HCT116 (cell line): ENCODE data around the gene EFNB2. TPM values are rescaled to one million over a fixed set of nuclear protein-coding genes. Genes with fewer than 3 reads are reported as not detected.

ENCODE experiments used
- ATAC-seq: fragments of 200-7000 bp; cut with Tn5 transposase; 2 replicates; pipeline ENCODE4 v1.9.1; 2020; ENCODE audit warnings: mild to moderate bottlenecking, moderate library complexity
- BruUV-seq: library from RNA; stranded (reverse); fragments of 400-500 nt; replicated peaks from 2 replicates; lab custom pipeline; 2021; lab: Mats Ljungman, UMichigan
- CTCF ChIA-PET: fragments of 300-600 bp; sonication (Branson Sonifier 250); formaldehyde crosslinking; loops from one replicate; lab custom pipeline; 2021; ENCODE audit warnings: antibody characterized with exemption; lab: Charles Lee
- POLR2A ChIA-PET: fragments of 300-600, 350-600 bp; sonication (Branson Sonifier 250); formaldehyde crosslinking; loops from one replicate; lab custom pipeline; 2021; ENCODE audit warnings: antibody characterized with exemption; lab: Charles Lee
- RAD21 ChIA-PET, 2 experiments: fragments of 300-600 bp; sonication (Branson Sonifier 250); formaldehyde crosslinking; loops; one replicate each; lab custom pipeline; 2023; ENCODE audit warnings: low total read pairs in 2 of 2; ENCODE audit not compliant: uncharacterized antibody in 2 of 2, unreplicated experiment in 2 of 2, low non-redundant PET in 1 of 2; lab: Charles Lee
- DNase-seq: peaks from one replicate; pipeline ENCODE4 v3.0.0-alpha.2; 2010; ENCODE audit warnings: low read depth, low spot score
- H2AFZ ChIP-seq: fragments of 200-600 bp; shearing (Covaris generic), sonication (generic); 2 replicates; pipeline ENCODE4 v1.6.1; 2017; ENCODE audit warnings: low read depth, mixed run types, mixed read lengths, antibody characterized with exemption, low read length; ENCODE audit not compliant: poor library complexity, severe bottlenecking
- H3K27ac ChIP-seq: 2 replicates; pipeline ENCODE4 v1.5.1; 2012; ENCODE audit warnings: low read depth, low read length
- H3K27me3 ChIP-seq: fragments of 200-600 bp; sonication (generic); 2 replicates; pipeline ENCODE4 v1.6.1; 2016; ENCODE audit warnings: mixed run types, low read length, mixed read lengths; ENCODE audit not compliant: insufficient read depth
- H3K36me3 ChIP-seq, 2 experiments: fragments of 200-500 bp in 1 of 2; fragments of 200-600 bp in 1 of 2; sonication (Bioruptor generic) in 1 of 2; sonication (generic) in 1 of 2; 2 replicates each; pipeline versions ENCODE4 v1.5.1 to v1.6.1; 2014 to 2016; ENCODE audit warnings: low read length in 2 of 2, inconsistent platforms in 1 of 2, mixed read lengths in 1 of 2, mixed run types in 1 of 2; ENCODE audit not compliant: insufficient read depth in 2 of 2, control insufficient read depth in 1 of 2
- H3K4me1 ChIP-seq, 2 experiments: fragments of 200-600 bp in 1 of 2; sonication (generic) in 1 of 2; 2 replicates each; pipeline versions ENCODE4 v1.5.1 to v1.6.1; 2012 to 2017; ENCODE audit warnings: low read length in 2 of 2, inconsistent platforms in 1 of 2, mild to moderate bottlenecking in 1 of 2, mixed read lengths in 1 of 2, mixed run types in 1 of 2, moderate library complexity in 1 of 2; ENCODE audit not compliant: insufficient read depth in 2 of 2, control insufficient read depth in 1 of 2
- H3K4me2 ChIP-seq: fragments of 200-600 bp; sonication (generic); 2 replicates; pipeline ENCODE4 v1.6.1; 2017; ENCODE audit warnings: mixed run types, low read length, mixed read lengths
- H3K4me3 ChIP-seq, 2 experiments: fragments of 200-600 bp in 1 of 2; sonication (generic) in 1 of 2; replicated peaks in 1 of 2; 2 replicates each; pipeline ENCODE4 v1.5.1; 2011 to 2016; ENCODE audit warnings: low read length in 2 of 2, control low read depth in 1 of 2, low read depth in 1 of 2, mild to moderate bottlenecking in 1 of 2, mixed read lengths in 1 of 2, mixed run types in 1 of 2
- H3K79me2 ChIP-seq: fragments of 200-600 bp; sonication (generic); 2 replicates; pipeline ENCODE4 v1.6.1; 2017; ENCODE audit warnings: mild to moderate bottlenecking, mixed run types, low read length, moderate library complexity, mixed read lengths; ENCODE audit not compliant: insufficient read depth
- H3K9ac ChIP-seq: fragments of 200-600 bp; sonication (generic); 2 replicates; pipeline ENCODE4 v1.6.1; 2016; ENCODE audit warnings: low read length, mixed read lengths
- H3K9me2 ChIP-seq: fragments of 200-600 bp; sonication (generic), shearing (Covaris generic); 2 replicates; pipeline ENCODE4 v1.6.1; 2017; ENCODE audit warnings: mixed run types, mild to moderate bottlenecking, moderate library complexity; ENCODE audit not compliant: insufficient read depth
- H3K9me3 ChIP-seq, 2 experiments: fragments of 200-500 bp in 1 of 2; fragments of 200-600 bp in 1 of 2; sonication (Bioruptor generic) in 1 of 2; sonication (generic) in 1 of 2; 2 replicates each; pipeline ENCODE4 v1.6.1; 2014 to 2017; ENCODE audit warnings: low read length in 2 of 2, mixed read lengths in 2 of 2, inconsistent platforms in 1 of 2, low read depth in 1 of 2, mild to moderate bottlenecking in 1 of 2, mixed run types in 1 of 2, moderate library complexity in 1 of 2; ENCODE audit not compliant: control insufficient read depth in 1 of 2, insufficient read depth in 1 of 2
- H4K20me1 ChIP-seq: fragments of 200-600 bp; sonication (generic), shearing (Covaris generic); 2 replicates; pipeline ENCODE4 v1.6.1; 2017; ENCODE audit warnings: mixed run types, mild to moderate bottlenecking, moderate library complexity; ENCODE audit not compliant: insufficient read depth
- ELF1 ChIP-seq: IDR thresholded peaks from 2 replicates; pipeline ENCODE4 v1.6.1; 2012; ENCODE audit warnings: low read depth, borderline replicate concordance
- TCF7L2 ChIP-seq: IDR thresholded peaks from 2 replicates; pipeline ENCODE4 v1.7.0; 2011; ENCODE audit warnings: borderline replicate concordance, inconsistent platforms; ENCODE audit not compliant: insufficient read depth, insufficient read length; ENCODE audit errors: extremely low read depth
- ZFX ChIP-seq: fragments of 450-650 bp; IDR thresholded peaks from 2 replicates; pipeline ENCODE4 v1.6.1; 2017
- intact Hi-C: fragments of 100-400 bp; cut with micrococcal nuclease; formaldehyde crosslinking; loops from 2 replicates; pipeline ENCODE4 v1.10.0; 2022
- total RNA-seq: library from RNA; stranded (reverse); gene quantifications from one replicate; pipeline ENCODE4 v1.2.1, GENCODE V29; 2021; ENCODE audit not compliant: unreplicated experiment
- TF ChIP-seq, protein P1 (sequence below): IDR thresholded peaks from 2 replicates; pipeline ENCODE4 v1.6.1; 2012; ENCODE audit warnings: low read depth
- TF ChIP-seq, protein P2 (sequence below): IDR thresholded peaks from 2 replicates; pipeline ENCODE4 v1.6.1; 2012

The EFNB2 gene
- total RNA-seq, 1 experiment from 2014 or later, result 30.9 TPM

DNA sequence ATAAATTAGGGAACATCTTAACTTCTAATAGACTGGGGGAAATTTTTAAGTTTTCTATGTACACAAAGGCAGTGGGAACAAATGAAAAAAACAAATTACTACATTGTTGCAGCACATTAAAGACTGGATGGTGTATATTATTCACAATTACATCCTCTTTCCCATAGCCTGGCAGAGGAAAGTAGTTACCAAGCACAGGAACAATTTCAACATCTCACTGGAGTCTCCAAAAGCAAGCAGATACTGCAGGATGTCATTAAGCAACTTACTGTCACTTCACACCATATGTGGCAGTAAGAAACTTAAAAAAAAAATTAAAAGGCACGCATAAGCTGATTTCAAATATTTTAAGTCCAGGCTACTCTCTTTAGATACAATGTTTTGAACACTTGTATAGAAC is 6.4 kb upstream of the EFNB2 start:
- CTCF ChIA-PET, result no interaction called here
- Histone ChIP-seq H3K9me2 (no peaks in the 10 kb centered on the region), H3K4me2 (no peak overlapping the region), H4K20me1 (peaks cover 46% of the 10 kb centered on the region), H3K27ac (no peak overlapping the region), H3K9ac (no peak overlapping the region), H3K36me3 (peaks cover 7 to 37% of the 10 kb centered on the region in 2 experiments; a peak in 3 of 4 replicates), H2AFZ (no peak overlapping the region), H3K27me3 (no peaks in the 10 kb centered on the region), H3K79me2 (peaks cover 62% of the 10 kb centered on the region), H3K4me3 (no peak overlapping the region), H3K4me1 (no peaks in the 10 kb centered on the region), H3K9me3 (no peaks in the 10 kb centered on the region)
- DNase-seq (no peak), ATAC-seq (no peak)
- POLR2A ChIA-PET, result no interaction called here
- intact Hi-C loops, result no loop called here
- RAD21 ChIA-PET, result interaction anchor here in 1 of 2 experiments (0.6 kb wide), 1 partner anchor 69 kb away, joined by 3 read pairs; no protein-coding TSS in a partner anchor
- BruUV-seq, result no TSS peak
- TF ChIP-seq, protein P1, sequence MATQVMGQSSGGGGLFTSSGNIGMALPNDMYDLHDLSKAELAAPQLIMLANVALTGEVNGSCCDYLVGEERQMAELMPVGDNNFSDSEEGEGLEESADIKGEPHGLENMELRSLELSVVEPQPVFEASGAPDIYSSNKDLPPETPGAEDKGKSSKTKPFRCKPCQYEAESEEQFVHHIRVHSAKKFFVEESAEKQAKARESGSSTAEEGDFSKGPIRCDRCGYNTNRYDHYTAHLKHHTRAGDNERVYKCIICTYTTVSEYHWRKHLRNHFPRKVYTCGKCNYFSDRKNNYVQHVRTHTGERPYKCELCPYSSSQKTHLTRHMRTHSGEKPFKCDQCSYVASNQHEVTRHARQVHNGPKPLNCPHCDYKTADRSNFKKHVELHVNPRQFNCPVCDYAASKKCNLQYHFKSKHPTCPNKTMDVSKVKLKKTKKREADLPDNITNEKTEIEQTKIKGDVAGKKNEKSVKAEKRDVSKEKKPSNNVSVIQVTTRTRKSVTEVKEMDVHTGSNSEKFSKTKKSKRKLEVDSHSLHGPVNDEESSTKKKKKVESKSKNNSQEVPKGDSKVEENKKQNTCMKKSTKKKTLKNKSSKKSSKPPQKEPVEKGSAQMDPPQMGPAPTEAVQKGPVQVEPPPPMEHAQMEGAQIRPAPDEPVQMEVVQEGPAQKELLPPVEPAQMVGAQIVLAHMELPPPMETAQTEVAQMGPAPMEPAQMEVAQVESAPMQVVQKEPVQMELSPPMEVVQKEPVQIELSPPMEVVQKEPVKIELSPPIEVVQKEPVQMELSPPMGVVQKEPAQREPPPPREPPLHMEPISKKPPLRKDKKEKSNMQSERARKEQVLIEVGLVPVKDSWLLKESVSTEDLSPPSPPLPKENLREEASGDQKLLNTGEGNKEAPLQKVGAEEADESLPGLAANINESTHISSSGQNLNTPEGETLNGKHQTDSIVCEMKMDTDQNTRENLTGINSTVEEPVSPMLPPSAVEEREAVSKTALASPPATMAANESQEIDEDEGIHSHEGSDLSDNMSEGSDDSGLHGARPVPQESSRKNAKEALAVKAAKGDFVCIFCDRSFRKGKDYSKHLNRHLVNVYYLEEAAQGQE, result no peak
- TF ChIP-seq, protein P2, sequence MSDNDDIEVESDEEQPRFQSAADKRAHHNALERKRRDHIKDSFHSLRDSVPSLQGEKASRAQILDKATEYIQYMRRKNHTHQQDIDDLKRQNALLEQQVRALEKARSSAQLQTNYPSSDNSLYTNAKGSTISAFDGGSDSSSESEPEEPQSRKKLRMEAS, result no peak
- TF ChIP-seq ELF1, result no peak

DNA sequence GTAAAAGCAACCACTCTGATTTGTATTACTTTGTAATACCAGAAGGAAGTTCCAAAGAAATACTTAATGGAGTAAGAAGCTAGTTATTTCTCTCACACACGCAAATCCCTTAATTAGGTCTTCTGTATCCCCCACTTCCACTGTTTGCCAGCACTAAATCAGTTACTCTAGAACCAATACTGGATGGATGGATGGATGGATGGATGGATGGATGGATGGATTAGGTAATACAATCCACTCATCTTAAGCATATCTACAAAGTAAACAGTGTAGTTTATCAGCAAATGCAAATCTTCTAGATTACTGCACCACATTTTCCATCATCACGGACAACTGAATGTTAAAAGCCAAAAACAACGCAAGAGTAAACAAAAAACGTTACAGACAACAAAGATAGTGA is 5.2 kb upstream of the EFNB2 start:
- Histone ChIP-seq H3K4me1 (peaks cover 3 to 8% of the 10 kb centered on the region in 2 experiments; a peak in 2 of 4 replicates), H3K79me2 (peaks cover 50% of the 10 kb centered on the region), H3K9me2 (no peaks in the 10 kb centered on the region), H3K27me3 (no peaks in the 10 kb centered on the region), H4K20me1 (peaks cover 37% of the 10 kb centered on the region), H3K36me3 (peaks cover 4 to 37% of the 10 kb centered on the region in 2 experiments; a peak in 3 of 4 replicates), H3K9ac (no peak overlapping the region), H3K4me3 (no peak overlapping the region), H3K4me2 (no peak overlapping the region), H2AFZ (no peak overlapping the region), H3K27ac (no peak overlapping the region), H3K9me3 (no peaks in the 10 kb centered on the region)
- ChIA-PET CTCF (no interaction called here), RAD21 (interaction anchor here in 1 of 2 experiments (0.7 kb wide), 1 partner anchor 261 kb away, joined by 3 read pairs; no protein-coding TSS in a partner anchor), POLR2A (no interaction called here)
- no peak for DNase-seq
- TF ChIP-seq, protein P1, result no peak
- TF ChIP-seq TCF7L2 (no peak), ZFX (no peak)
- no peak for ATAC-seq
- BruUV-seq, result no TSS peak
- intact Hi-C loops, result no loop called here
